DOHH2 (cell line): ENCODE data around the gene DSC3.

Source experiments
- CTCF ChIP-seq: fragments of 200-600 bp; sonication (generic); IDR thresholded peaks from one replicate; pipeline ENCODE4 v1.5.1; 2014; ENCODE audit warnings: antibody characterized with exemption, mild to moderate bottlenecking, low read depth, low read length; ENCODE audit not compliant: poor library complexity, severe bottlenecking
- EZH2phosphoT487 ChIP-seq: fragments of 200-600 bp; sonication (generic); IDR thresholded peaks from 2 replicates; pipeline ENCODE4 v1.6.1; 2017; ENCODE audit warnings: borderline replicate concordance, mild to moderate bottlenecking, antibody characterized with exemption, low read length, moderate library complexity, mixed read lengths

- TF ChIP-seq CTCF, result no peak
- no peak for TF ChIP-seq EZH2phosphoT487
Observed at GRCh38 chr18:30991397-30991796, 51.1 kb downstream of the DSC3 start.
